HG02798 (cell line): ENCODE measurements around the gene CMAS.
"Not testable (repeated sequence)": the region's sequence is repeated elsewhere in the genome, so short reads cannot be mapped to it uniquely, and the experiment has no call there.

Experiments
- ATAC-seq: cut with Tn5 transposase; IDR thresholded peaks from one replicate; pipeline ENCODE4 v1.9.1; 2021; ENCODE audit warnings: mild to moderate bottlenecking; ENCODE audit not compliant: unreplicated experiment, poor library complexity

The CMAS gene

DNA sequence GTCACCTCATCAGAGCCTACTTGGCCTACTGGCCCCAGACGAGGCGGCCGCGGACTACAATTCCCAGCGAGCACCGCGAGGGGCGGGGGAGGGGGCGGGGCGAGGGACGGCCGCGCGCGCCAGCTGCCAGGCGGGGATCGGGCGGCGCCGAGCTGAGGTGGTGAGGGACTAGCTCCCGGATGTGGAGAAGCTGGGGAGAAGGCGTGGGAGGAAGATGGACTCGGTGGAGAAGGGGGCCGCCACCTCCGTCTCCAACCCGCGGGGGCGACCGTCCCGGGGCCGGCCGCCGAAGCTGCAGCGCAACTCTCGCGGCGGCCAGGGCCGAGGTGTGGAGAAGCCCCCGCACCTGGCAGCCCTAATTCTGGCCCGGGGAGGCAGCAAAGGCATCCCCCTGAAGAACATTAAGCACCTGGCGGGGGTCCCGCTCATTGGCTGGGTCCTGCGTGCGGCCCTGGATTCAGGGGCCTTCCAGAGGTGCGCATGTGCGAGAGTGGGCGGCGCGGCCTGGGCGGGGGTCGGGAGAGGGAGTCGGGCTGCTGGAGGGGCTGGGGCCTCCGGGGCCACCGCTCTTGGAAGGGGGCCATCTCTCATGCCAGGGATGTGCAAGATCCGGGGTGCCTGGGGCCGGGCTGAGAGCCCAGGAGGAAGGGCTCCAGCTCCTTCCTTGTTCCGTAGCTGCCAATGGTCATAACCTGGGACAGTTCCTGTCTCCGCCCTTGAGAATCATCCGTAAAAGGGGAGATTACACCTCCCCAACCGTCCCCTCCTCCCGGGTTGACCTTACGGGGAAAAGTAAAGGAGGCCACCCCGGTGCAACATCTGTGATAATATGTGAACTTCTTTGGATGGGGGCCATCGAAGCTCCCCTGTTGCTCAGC, at the start of gene CMAS:
Gene CMAS, plus strand, starts transcription at position 129 of the 878 bp plus-strand sequence. Its CDS starts 86 bp downstream, at position 215.
- ATAC-seq = peak; percentile 92

DNA sequence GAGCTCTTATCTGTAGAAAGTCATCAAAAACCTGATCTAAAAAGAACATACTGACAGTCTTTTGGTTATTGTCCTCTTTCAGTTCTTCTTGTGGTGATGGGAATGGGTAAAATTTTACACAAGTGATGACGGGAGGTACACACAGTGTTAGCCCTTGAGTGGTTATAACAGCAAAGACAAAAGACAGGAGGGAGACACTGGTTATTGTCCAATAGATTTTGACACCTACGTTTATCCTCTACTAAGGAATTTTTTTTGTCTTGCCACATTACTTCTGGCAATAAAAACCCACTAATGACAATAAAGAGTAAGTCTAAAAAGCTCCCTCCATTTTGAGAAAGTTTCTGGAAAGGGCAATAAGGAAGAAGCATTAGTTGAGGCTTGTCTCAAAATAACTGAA, 47.7 kb upstream of the CMAS start:
- ATAC-seq = no peak

DNA sequence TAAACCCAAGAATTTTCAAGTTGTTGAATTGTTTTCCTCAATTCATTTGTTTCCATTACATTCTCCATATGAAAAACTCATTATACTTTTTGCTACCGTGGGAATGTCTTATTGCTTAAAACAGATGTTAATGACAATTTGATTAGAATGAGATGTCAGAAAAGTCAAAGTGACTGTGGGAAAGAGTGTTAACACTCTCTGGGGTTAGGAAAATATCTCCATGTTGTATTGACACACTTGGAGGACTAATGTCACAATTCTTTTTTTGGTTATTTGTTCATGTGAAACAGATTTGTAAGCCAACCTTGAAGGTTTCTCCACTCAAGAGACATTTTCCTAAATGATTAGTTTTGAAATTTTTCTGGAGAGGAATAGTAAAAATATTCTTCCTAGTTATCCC, 47.2 kb upstream of the CMAS start:
- no peak for ATAC-seq

DNA sequence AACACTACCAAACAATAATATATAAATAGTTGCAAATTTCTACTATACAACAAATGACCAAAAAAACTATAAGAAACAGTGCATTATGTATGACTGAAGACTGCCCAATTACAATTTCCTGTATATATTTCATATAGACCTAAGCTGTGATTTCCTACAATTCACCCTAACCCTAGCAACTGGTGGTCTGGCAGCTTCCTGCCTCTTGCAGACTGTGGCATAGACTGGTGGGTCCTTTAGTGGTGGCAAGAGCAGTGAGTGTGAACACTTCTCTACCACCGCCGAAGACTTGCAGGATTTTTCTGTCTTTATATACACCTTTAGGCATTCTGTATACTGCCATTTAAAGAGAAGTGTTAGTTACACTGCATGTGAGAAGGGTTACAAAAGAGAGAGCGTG, 43.6 kb upstream of the CMAS start:
- ATAC-seq = no peak

DNA sequence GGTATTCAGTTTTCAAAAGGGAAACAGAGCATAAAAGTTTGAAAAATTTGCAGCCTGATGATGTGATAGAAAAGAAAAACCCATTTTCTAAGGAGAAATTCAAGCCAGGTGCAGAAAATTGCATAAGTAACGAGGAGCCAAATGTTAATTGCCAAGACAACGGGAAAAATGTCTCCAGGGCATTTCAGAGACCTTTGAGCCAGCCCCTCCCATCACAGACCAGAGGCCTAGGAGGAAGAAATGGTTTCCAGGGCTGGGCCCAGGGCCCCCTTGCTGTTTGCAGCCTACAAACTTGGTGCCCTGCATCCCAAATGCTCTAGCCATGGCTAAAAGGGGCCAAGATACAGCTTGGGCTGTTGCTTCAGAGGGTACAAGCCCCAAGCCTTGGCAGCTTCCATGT, 38.2 kb upstream of the CMAS start:
- ATAC-seq = not testable (repeated sequence)

DNA sequence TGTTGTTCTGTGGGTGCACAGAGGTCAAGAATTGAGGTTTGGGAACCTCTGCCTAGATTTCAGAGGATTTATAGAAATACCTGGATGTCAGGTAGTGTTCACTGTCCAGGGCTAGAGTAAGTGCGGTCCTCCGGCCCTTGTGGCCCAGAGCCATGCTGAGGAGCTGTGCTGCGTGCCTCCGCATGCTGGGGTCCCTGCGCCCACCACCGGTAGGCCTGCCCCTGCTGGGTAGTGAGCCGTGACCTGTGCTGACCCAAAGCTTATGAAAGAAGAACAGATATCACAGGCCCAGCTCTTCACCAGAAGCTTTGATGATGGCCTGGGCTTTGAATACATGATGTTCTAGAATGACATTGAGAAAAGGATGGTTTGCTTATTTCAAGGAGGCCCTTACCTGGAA, 37.8 kb upstream of the CMAS start:
- ATAC-seq = no peak

DNA sequence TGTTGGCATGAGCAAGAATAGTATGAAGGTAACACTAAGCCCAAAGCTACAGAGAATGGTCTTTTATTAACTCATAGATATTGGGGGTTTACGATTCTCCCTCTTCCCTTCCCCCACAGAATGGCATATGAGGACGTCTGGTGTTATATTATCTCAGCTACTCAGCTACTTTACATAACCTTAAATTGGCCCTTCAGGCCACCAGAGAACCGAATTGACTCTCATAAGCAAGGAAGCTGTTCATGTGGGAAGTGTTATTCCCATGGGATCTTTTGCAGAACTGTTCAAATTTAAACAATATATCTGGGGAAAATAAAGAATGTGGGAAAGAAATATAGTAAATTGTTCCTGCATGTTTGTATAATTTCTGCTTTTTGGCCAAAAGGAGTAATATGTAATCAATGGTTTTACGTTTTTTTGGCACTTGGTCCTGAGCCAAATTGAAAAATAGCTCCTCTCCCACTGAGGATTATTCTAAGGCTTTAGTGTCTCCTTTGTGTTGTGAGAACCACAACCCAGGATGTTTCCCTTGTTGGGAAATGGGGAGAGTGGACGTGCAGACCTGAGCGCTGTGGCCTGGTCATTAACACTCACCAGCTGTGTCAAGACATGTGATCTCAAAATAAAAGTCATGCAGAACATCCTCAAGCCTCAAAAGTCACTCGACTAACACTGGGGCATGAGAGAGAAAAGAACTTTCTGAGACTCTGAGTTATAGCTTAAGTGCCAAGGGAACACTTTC, 31.8 kb upstream of the CMAS start:
- no peak for ATAC-seq

DNA sequence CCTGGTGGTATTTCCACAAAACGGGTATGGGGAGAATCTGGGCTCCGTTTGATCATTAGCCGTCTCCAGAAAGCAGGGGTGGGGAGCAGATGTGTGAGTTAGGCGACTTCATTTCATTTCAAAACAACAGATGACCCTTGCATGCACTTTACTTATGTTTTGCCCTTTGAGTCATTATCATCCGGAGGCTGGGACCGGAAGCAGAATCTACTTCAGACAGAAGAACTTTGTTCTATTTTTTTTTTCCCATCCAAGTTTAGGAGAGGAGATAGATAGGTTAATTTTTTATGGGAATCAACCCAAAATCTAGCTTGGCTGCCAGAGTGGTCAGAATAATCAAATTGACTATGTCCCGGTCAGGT, 31.3 kb upstream of the CMAS start:
- ATAC-seq = no peak

DNA sequence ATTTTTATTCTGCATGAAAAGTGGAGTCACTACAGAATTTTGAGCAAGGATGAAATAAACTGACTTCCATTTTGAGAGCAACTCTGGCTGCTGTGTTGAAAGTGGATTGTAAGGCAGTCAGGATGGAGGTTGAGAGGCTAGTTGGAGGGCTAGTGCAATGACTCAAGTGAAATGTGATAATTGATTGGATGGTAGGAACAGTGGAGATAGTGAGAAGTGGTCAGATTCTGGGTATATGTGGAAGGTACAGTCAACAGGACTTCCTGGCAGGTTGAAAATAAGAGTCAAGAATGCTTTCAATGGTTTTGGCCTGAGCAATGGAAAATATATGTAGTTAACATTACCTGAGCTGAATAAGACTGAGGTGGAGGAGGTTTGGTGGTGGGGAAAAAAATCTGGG, 29.0 kb upstream of the CMAS start:
- ATAC-seq = no peak

DNA sequence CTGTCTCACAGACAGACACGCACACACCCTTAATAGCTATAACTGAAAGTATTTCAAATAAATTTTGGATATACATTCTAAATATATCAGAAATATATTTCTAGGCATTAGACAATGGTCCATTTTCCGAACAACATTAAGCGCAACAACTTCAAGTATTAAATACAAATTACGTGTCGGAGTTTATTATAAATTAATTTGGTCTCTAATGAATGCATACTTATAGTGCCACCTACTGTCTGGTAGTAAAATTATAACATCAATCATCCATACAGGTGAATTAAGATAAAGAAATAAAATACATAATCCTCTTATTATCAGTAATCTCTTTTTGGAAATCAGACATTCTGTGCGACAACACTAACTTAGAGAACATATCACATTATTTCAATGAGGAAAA, 27.2 kb upstream of the CMAS start:
- no peak for ATAC-seq

DNA sequence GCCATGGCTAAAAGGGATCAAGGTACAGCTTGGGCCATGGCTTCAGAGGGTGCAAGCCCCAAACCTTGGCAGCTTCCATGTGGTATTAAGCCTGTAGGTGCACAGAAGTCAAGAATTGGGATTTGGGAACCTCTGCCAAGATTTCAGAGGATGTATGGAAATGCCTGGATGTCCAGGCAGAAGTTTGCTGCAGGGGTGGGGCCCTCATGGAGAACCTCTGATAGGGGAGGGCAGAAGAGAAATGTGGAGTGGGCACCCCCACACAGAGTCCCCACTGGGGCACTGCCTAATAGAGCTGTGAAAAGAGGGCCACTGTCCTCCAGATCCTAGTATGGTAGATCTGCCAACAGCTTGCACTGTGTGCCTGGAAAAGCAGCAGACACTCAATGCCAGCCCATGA, 22.5 kb upstream of the CMAS start:
- not testable (repeated sequence) for ATAC-seq

DNA sequence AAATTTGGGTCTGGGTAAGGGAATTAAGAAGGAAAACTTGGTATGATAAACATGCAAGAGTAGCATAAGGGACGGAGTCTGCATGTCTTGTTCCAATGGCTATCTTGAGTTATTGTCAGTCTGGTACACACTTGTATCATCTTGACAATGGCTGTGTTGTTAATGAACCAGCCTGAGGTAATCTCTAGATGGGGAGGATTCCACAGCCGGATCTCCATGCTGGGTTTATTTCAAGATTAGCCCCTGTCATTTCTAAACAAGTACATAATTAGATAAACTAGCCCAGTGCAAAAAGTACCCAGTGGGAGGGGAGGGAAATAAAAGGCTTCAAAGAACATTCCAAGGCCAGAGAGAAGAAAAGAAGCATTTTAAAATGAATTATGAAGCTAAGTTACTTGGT, 16.5 kb upstream of the CMAS start:
- no peak for ATAC-seq

DNA sequence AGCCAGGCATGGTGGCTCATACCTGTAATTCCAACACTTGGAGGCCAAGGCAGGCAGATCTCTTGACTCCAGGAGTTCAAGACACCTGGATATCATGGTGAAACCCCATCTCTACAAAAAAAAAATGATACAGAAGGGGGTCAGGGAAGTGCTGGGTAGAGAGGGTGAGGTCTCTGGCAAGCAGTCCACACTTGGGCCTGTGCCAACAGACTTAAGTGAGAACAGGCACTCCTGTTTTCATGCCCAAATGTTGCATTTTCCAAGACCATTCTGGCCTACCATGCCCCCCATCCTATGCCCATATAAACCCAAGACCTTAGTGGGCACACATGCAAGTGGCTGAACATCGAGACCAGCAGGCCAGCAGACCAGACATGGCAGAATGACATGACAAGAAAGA, 16.0 kb upstream of the CMAS start:
- no peak for ATAC-seq

DNA sequence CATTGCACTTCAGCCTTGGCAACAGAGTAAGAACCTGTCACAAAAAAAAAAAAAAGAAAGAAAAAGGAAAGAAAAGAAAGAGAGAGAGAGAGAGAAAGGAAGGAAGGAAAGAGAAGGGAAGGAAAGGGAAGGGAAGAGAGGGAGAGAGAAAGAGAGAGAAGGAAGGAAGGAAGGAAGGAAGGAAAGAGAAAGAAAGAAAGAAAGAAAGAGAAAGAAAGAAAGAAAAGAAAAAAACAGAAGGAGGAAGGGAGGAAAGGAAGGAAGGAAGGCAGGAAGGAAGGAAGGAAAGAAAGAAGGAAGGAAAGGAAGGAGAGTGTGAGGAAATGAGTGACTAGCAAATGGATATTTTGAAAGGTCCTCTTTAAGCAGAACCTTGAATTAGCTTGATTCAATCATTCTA, 13.3 kb upstream of the CMAS start:
- ATAC-seq = no peak

DNA sequence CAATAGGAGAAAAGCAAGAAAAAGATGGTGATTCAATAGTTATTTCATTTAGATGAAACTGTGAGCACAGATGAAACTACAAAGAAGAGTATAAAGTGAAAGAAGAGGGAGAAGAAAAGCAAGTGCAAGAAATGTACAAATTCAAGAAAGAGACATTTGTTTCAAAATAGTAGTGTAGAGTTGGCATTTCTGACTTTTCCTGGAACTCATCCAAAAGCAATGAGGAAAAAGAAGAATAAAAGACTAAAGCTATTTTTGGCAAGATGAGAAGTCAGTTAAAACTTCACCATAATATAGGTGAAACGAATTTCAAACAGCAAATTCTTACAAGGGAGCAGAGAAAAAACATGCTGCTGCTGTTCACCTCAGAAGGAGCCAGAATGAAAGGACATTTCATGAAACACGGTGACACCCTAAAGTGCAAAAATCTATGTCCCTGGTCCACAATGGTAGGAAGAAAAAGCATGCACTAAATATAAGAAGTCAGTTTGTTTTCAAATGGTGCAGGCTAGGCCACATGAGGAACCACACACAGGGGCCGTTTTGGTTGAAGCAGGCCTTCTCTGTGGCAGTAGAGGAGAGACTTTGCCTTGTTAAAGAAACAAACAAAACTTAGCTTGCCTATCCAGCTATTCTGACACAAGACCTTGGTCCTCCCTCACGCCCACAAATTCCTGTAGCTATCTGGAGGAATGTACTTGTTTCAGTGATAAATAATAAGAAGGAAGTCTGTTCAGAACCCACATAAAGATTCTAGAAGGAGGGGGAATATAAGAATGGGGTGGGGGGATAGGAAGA, 11.1 kb upstream of the CMAS start:
- ATAC-seq = no peak

DNA sequence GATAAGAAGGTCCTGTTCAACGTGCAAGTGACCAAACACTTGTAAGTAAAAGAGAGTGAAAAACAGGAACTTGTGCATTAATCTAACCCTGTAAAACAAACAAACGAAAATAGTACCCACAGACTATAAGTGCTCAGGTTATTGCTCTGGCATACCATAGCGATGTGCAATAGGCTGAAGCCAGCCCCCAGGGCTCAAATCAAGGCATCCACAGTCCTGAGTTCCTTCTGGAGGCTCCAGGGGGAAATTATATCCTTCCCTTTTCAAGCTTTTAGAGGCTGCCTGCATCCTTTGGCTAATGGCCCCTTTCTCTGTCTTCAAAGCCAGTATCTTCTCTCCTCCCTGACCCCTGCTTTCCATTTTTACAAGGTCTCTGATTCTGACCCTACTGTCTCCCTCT, 8.1 kb upstream of the CMAS start:
- ATAC-seq = no peak

DNA sequence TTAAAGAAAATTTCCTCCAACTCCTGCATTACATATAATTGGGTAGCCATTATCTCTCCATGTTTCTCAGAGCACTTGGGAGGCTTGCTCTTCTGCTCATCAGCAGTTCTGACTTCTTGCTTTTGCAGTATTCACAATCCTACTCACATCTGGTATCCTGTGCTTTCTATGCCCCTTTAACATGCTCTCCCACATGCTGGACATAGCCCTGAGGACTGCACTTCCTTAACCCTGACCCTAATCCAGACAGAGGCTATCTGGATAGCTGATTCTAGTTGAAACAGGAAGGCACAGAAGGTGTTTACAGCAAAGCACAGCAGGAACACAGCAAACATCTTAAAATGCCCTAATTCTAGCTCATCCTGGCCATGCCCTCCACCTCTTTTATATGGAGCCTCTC, 7.3 kb upstream of the CMAS start:
- no peak for ATAC-seq

DNA sequence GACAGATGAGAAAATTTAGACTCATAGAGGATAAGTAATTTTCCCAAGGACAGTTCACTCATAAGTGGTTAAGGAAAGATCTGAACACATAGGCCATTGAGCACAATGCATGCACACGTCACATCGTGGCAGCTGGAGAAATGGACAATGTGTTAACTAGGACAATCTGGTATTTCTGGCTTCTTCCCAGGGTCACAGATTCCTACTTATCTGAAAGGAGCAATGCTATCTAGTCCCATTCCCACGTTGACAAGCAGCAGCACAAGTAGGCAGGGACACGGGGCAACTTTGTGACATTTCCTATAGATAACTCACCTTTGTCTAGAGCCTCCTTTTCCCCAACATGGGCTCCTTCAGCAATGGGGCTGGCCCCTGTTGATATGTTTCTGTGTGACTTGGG, 6.7 kb upstream of the CMAS start:
- ATAC-seq = no peak

DNA sequence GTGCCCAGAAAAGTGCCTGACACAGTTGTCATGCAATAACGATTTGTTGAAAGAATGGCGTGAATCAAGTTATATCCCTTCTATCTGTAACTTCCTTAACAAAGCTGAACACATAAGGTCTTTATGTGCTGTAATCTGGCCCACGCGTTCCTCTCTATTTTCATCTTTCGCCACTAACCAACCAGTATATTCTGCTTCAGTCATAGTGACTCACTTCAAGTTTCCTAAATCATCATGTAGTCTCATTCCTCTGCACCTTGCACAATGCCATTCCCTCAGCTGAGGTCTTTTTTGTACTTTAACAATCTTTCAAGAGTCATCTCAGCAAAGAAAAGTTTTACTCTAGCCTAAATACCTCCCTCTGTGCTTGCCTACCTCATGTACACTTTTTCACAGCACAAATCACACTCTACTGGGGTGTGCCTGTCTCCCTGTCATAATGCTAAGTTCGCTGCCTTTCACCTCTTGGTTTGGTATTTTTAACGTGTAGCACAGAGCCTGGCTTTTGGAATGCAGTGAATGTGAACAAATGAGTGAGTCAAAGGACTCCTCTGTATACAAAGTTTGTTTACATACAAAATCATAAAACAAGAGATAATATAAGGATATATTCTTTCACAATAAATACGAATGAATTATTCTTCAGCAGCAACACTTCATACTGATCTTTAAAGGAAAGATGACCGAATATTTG, 2.9 kb upstream of the CMAS start:
- no peak for ATAC-seq

DNA sequence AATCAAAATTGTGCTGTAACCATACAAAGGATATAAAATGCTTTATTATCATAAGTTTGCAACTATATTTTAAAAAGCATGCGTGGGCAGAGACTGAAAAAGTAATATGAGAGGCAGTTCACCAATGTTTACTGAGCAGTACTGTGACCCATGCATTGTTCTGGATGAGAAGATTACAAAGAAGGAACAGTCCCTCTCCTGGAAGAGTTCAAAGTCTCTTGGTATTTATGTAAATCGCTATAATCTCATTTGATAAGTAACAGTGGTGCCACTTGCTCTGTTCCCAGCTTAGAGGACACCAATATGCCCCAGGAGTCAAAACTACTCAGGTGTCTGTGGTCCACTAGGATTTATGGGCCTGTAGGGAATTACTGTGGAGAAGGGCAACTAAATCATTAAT, 2.1 kb upstream of the CMAS start:
- ATAC-seq = no peak
